H1 (cell line): Measurements from ENCODE around the gene BTRC. TPM values are rescaled to one million over a fixed set of nuclear protein-coding genes. Genes with fewer than 3 reads are reported as not detected.

Source experiments
- CTCF ChIA-PET: fragments of 300-600 bp; sonication (Branson Sonifier 250); formaldehyde crosslinking; loops from one replicate; lab custom pipeline; 2021; ENCODE audit not compliant: partially characterized antibody; lab: Charles Lee
- POLR2A ChIA-PET: fragments of 300-600 bp; sonication (Branson Sonifier 250); formaldehyde crosslinking; loops from one replicate; lab custom pipeline; 2021; ENCODE audit warnings: inconsistent platforms; ENCODE audit not compliant: partially characterized antibody; lab: Charles Lee
- DNase-seq, 2 experiments: peaks; one replicate each; pipeline versions ENCODE4 v3.0.0 to v3.0.0-alpha.2; 2010 to 2022; ENCODE audit warnings: low spot score in 2 of 2, low read depth in 1 of 2, mixed read lengths in 1 of 2
- FAIRE-seq: peaks from 2 replicates; lab custom pipeline; 2011; peaks lifted over from hg19 to GRCh38; lab: Jason Lieb, UNC
- H2AFZ ChIP-seq: 2 replicates; pipeline ENCODE4 v1.8.1; 2012; ENCODE audit warnings: low read length, inconsistent platforms
- H2AK5ac ChIP-seq: 2 replicates; pipeline ENCODE4 v1.6.1; 2013; ENCODE audit warnings: low read depth, low read length
- H2BK120ac ChIP-seq: replicated peaks from 2 replicates; pipeline ENCODE3; 2013; ENCODE audit warnings: low read depth, low read length, inconsistent platforms
- H2BK12ac ChIP-seq: 2 replicates; pipeline ENCODE4 v1.6.1; 2013; ENCODE audit warnings: low read depth, low read length
- H2BK15ac ChIP-seq: 2 replicates; pipeline ENCODE4 v1.6.1; 2013; ENCODE audit warnings: low read length
- H2BK20ac ChIP-seq: 2 replicates; pipeline ENCODE4 v1.6.1; 2013; ENCODE audit warnings: low read length
- H2BK5ac ChIP-seq: 2 replicates; pipeline ENCODE4 v1.6.1; 2013; ENCODE audit warnings: low read depth, low read length
- H3K14ac ChIP-seq: 2 replicates; pipeline ENCODE4 v1.6.1; 2013; ENCODE audit warnings: inconsistent platforms; ENCODE audit not compliant: insufficient read length
- H3K18ac ChIP-seq: 2 replicates; pipeline ENCODE4 v1.6.1; 2013; ENCODE audit warnings: low read length; ENCODE audit errors: extremely low read depth
- H3K23ac ChIP-seq: 2 replicates; pipeline ENCODE4 v1.6.1; 2013; ENCODE audit warnings: inconsistent platforms; ENCODE audit not compliant: insufficient read length
- H3K23me2 ChIP-seq: 2 replicates; pipeline ENCODE4 v1.6.1; 2013; ENCODE audit warnings: low read depth, low read length
- H3K27ac ChIP-seq: 2 replicates; pipeline ENCODE4 v1.6.1; 2011; ENCODE audit warnings: low read depth, low read length, inconsistent platforms
- H3K27me3 ChIP-seq, 4 experiments: replicated peaks in 1 of 4; 1 replicate in 1 of 4; 2 replicates in 3 of 4; pipeline versions ENCODE4 v1.6.1 to v1.8.1; 2011 to 2013; ENCODE audit warnings: low read length in 3 of 4, mild to moderate bottlenecking in 3 of 4, inconsistent platforms in 2 of 4, mixed read lengths in 2 of 4, moderate library complexity in 1 of 4; ENCODE audit not compliant: control insufficient read depth in 3 of 4, insufficient read depth in 3 of 4; ENCODE audit errors: extremely low read depth in 1 of 4
- H3K36me3 ChIP-seq, 4 experiments: 2 replicates each; pipeline versions ENCODE4 v1.6.1 to v1.8.1; 2011 to 2013; ENCODE audit warnings: mild to moderate bottlenecking in 4 of 4, low read length in 3 of 4, moderate library complexity in 2 of 4, control low read depth in 1 of 4, inconsistent platforms in 1 of 4; ENCODE audit not compliant: insufficient read depth in 4 of 4, control insufficient read depth in 2 of 4
- H3K4ac ChIP-seq: replicated peaks from 2 replicates; pipeline ENCODE3; 2013; ENCODE audit warnings: low read length, low read depth, mixed read lengths, inconsistent platforms; ENCODE audit not compliant: insufficient read length
- H3K4me1 ChIP-seq, 4 experiments: replicated peaks in 1 of 4; 1 replicate in 1 of 4; 2 replicates in 3 of 4; pipeline versions ENCODE4 v1.6.1 to v1.8.1; 2011 to 2013; ENCODE audit warnings: low read length in 3 of 4, inconsistent platforms in 2 of 4, mixed read lengths in 1 of 4; ENCODE audit not compliant: insufficient read depth in 4 of 4, control insufficient read depth in 3 of 4
- H3K4me2 ChIP-seq, 2 experiments: 2 replicates each; pipeline versions ENCODE4 v1.6.1 to v1.8.1; 2011 to 2013; ENCODE audit warnings: low read depth in 2 of 2, low read length in 2 of 2, control low read depth in 1 of 2, inconsistent platforms in 1 of 2, mild to moderate bottlenecking in 1 of 2; ENCODE audit not compliant: insufficient read depth in 1 of 2
- H3K4me3 ChIP-seq, 4 experiments: fragments of 200-600, 300-600 bp in 1 of 4; sonication (generic), shearing (Covaris generic), sonication (Bioruptor Twin) in 1 of 4; 2 replicates each; pipeline versions ENCODE4 v1.5.1 to v1.8.1; 2011 to 2016; ENCODE audit warnings: low read length in 4 of 4, low read depth in 3 of 4, control low read depth in 2 of 4, inconsistent platforms in 2 of 4, mild to moderate bottlenecking in 2 of 4, mixed read lengths in 1 of 4, moderate library complexity in 1 of 4; ENCODE audit not compliant: insufficient read depth in 2 of 4; ENCODE audit errors: extremely low read depth in 1 of 4
- H3K56ac ChIP-seq: replicated peaks from 2 replicates; pipeline ENCODE3; 2013; ENCODE audit warnings: low read depth, mild to moderate bottlenecking, mixed read lengths, low read length, inconsistent platforms; ENCODE audit not compliant: insufficient read length
- H3K79me1 ChIP-seq: 2 replicates; pipeline ENCODE4 v1.6.1; 2013; ENCODE audit warnings: low read depth, low read length, control low read depth
- H3K79me2 ChIP-seq, 2 experiments: 2 replicates each; pipeline versions ENCODE4 v1.6.1 to v1.8.1; 2012 to 2013; ENCODE audit warnings: low read length in 2 of 2, mild to moderate bottlenecking in 2 of 2, inconsistent platforms in 1 of 2; ENCODE audit not compliant: insufficient read depth in 2 of 2, control insufficient read depth in 1 of 2
- H3K9ac ChIP-seq, 4 experiments: replicated peaks in 1 of 4; 1 replicate in 1 of 4; 2 replicates in 3 of 4; pipeline versions ENCODE4 v1.6.1 to v1.8.1; 2011 to 2013; ENCODE audit warnings: low read depth in 3 of 4, low read length in 3 of 4, control low read depth in 2 of 4, mild to moderate bottlenecking in 2 of 4, moderate library complexity in 2 of 4, inconsistent platforms in 1 of 4; ENCODE audit errors: extremely low read depth in 1 of 4
- H3K9me3 ChIP-seq, 2 experiments: 2 replicates each; pipeline versions ENCODE4 v1.6.1 to v1.8.1; 2012 to 2013; ENCODE audit warnings: mild to moderate bottlenecking in 2 of 2, moderate library complexity in 2 of 2, control low read depth in 1 of 2, inconsistent platforms in 1 of 2, low read depth in 1 of 2, low read length in 1 of 2, mixed read lengths in 1 of 2; ENCODE audit not compliant: insufficient read depth in 2 of 2
- H4K20me1 ChIP-seq, 2 experiments: replicated peaks in 1 of 2; 2 replicates each; pipeline versions ENCODE3 to v1.8.1; 2011 to 2013; ENCODE audit warnings: inconsistent platforms in 2 of 2, low read length in 2 of 2, mild to moderate bottlenecking in 1 of 2; ENCODE audit not compliant: insufficient read depth in 2 of 2, control insufficient read depth in 1 of 2
- H4K5ac ChIP-seq: 2 replicates; pipeline ENCODE4 v1.6.1; 2013; ENCODE audit warnings: low read length, low read depth, mixed read lengths, inconsistent platforms; ENCODE audit not compliant: insufficient read length
- H4K8ac ChIP-seq: 2 replicates; pipeline ENCODE4 v1.8.0; 2013; ENCODE audit warnings: mild to moderate bottlenecking, moderate library complexity, low read length, inconsistent platforms; ENCODE audit not compliant: insufficient read depth; ENCODE audit errors: extremely low read depth
- H4K91ac ChIP-seq: replicated peaks from 2 replicates; pipeline ENCODE3; 2013; ENCODE audit warnings: low read length, mixed read lengths, inconsistent platforms; ENCODE audit not compliant: insufficient read length
- CHD1 ChIP-seq: IDR thresholded peaks from 2 replicates; pipeline ENCODE4 v1.6.1; 2012; ENCODE audit warnings: low read depth, low read length, improper control_type of control experiment
- CHD2 ChIP-seq: IDR thresholded peaks from 2 replicates; pipeline ENCODE4 v1.6.1; 2012; ENCODE audit warnings: low read length, improper control_type of control experiment
- CTBP2 ChIP-seq: IDR thresholded peaks from 2 replicates; pipeline ENCODE4 v1.7.0; 2011; ENCODE audit warnings: borderline replicate concordance, mild to moderate bottlenecking, moderate library complexity, mixed read lengths, low read length; ENCODE audit not compliant: insufficient read depth, insufficient read length
- EP300 ChIP-seq, 2 experiments: IDR thresholded peaks; 1 replicate in 1 of 2; 2 replicates in 1 of 2; pipeline ENCODE4 v1.6.1; 2011 to 2012; ENCODE audit warnings: low read depth in 2 of 2, low read length in 2 of 2, mild to moderate bottlenecking in 2 of 2, borderline replicate concordance in 1 of 2, inconsistent platforms in 1 of 2, moderate library complexity in 1 of 2
- GTF2F1 ChIP-seq: IDR thresholded peaks from 2 replicates; pipeline ENCODE4 v1.6.1; 2012; ENCODE audit warnings: low read depth, low read length, improper control_type of control experiment, borderline replicate concordance
- JUN ChIP-seq: IDR thresholded peaks from 2 replicates; pipeline ENCODE4 v1.6.1; 2011; ENCODE audit warnings: low read depth, mild to moderate bottlenecking, improper control_type of control experiment, low read length
- KDM4A ChIP-seq: IDR thresholded peaks from one replicate; pipeline ENCODE4 v1.7.1; 2012; ENCODE audit warnings: low read depth, mild to moderate bottlenecking, moderate library complexity, low read length, inconsistent platforms; ENCODE audit not compliant: severe bottlenecking
- POU5F1 ChIP-seq: IDR thresholded peaks from 2 replicates; pipeline ENCODE4 v1.6.1; 2011; ENCODE audit warnings: low read depth, mild to moderate bottlenecking, low read length, moderate library complexity
- WGBS, 2 experiments: shearing (Covaris generic) in 1 of 2; methylation state at CpG; one replicate each; pipeline versions ENCODE4 v1.1.6 to v1.1.7; 2013 to 2015; ENCODE audit warnings: low lambda C conversion rate in 2 of 2, mixed read lengths in 2 of 2, inconsistent platforms in 1 of 2, low coverage in 1 of 2, missing lambda C conversion rate in 1 of 2; ENCODE audit not compliant: insufficient replicate concordance in 2 of 2, insufficient coverage in 1 of 2, insufficient read length in 1 of 2; ENCODE audit errors: extremely low coverage in 1 of 2, missing lambda C conversion rate in 1 of 2; 5-methylcytosine and 5-hydroxymethylcytosine counted together
- polyA plus RNA-seq, 7 experiments: library from polyadenylated mRNA; depleted of rRNA in 3 of 7; stranded (reverse) in 5 of 7; unstranded in 2 of 7; fragments of >200 nt in 5 of 7; fragments of 200-250 nt in 2 of 7; gene quantifications; 1 replicate in 5 of 7; 2 replicates in 1 of 7; 4 replicates in 1 of 7; pipeline versions ENCODE4 v1.2.1 to v1.2.3, GENCODE V29; 2011 to 2013; ENCODE audit warnings: missing spikeins in 2 of 7, mixed read lengths in 2 of 7
- total RNA-seq: library from RNA; stranded (reverse); fragmentation: NEBNext Ultra II Directional; extraction: Animal tissue kit (Norgen Biotek cat#: 25700); gene quantifications from 2 replicates; pipeline ENCODE4 v1.2.1, GENCODE V29; 2021
- TF ChIP-seq, protein P1 (sequence below): IDR thresholded peaks from 2 replicates; pipeline ENCODE4 v1.6.1; 2012; ENCODE audit warnings: inconsistent platforms
- TF ChIP-seq, protein P2 (sequence below): IDR thresholded peaks from 2 replicates; pipeline ENCODE4 v1.6.1; 2012; ENCODE audit warnings: inconsistent platforms
- TF ChIP-seq, protein P3 (sequence below): IDR thresholded peaks from 2 replicates; pipeline ENCODE4 v1.6.1; 2012; ENCODE audit warnings: low read length, inconsistent platforms

Gene BTRC
- total and polyA plus RNA-seq, 2 of the 8 experiments (the other 6 are each of a cell fraction or from before 2014, with no cell fraction given), result 9.9 to 24.7 TPM

DNA sequence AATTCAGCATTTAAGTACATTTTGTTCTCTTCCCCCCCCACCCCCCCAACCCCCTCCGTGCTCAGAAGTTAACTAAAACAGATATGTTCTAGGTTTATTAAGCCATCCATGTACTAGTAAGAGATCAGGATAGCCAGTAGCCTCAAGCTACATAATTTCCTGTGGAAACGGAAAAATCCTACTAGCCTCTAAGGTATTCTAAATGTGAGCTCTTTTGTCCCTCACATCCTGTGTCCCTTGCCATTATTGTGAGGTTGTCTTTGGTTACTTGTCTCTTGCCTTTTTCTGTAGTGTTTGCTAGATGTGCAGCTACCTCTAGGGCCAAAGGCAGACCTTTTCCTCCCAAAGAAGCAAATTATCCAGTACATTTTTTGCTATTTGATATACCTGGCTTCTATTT is 92.1 kb downstream of the BTRC start:
- ChIA-PET POLR2A (interaction anchor here (0.7 kb wide), 1 partner anchor 11 kb away, joined by 3 read pairs; no protein-coding TSS in a partner anchor), CTCF (interaction anchor here (1.0 to 19.9 kb wide), 14 partner anchors 10 to 232 kb away, joined by 3 to 417 read pairs (median 4); no protein-coding TSS in a partner anchor)
- Histone ChIP-seq H3K27ac (no peak overlapping the region), H3K4me1 (peaks cover 0 to 5% (median 0%) of the 10 kb centered on the region in 4 experiments; a peak in 1 of 7 replicates), H2BK20ac (no peak overlapping the region), H3K27me3 (no peaks in the 10 kb centered on the region), H2BK120ac (no peak overlapping the region), H3K4ac (no peak overlapping the region), H2AK5ac (no peak overlapping the region), H3K79me2 (no peaks in the 10 kb centered on the region), H3K23me2 (no peaks in the 10 kb centered on the region), H2BK5ac (no peak overlapping the region), H3K9me3 (no peaks in the 10 kb centered on the region), H4K8ac (no peak overlapping the region), H3K36me3 (no peaks in the 10 kb centered on the region), H3K23ac (no peak overlapping the region), H3K79me1 (no peaks in the 10 kb centered on the region), H3K4me3 (no peak overlapping the region), H4K20me1 (no peaks in the 10 kb centered on the region), H3K14ac (no peak overlapping the region), H3K9ac (no peak overlapping the region), H3K56ac (no peak overlapping the region), H2BK15ac (no peak overlapping the region), H2AFZ (no peak overlapping the region), H2BK12ac (no peak overlapping the region), H4K5ac (no peak overlapping the region), H4K91ac (no peak overlapping the region), H3K18ac (no peak overlapping the region), H3K4me2 (no peak overlapping the region)
- WGBS, 2 experiments, result 62% methylated on average over 2 of the region's 2 CpGs; no CpG with 5 or more reads in 1 of the 2 experiments
- FAIRE-seq (peak; percentile 24), DNase-seq (no peak)
- no peak for TF ChIP-seq GTF2F1
- TF ChIP-seq KDM4A, result no peak
- TF ChIP-seq, protein P1, sequence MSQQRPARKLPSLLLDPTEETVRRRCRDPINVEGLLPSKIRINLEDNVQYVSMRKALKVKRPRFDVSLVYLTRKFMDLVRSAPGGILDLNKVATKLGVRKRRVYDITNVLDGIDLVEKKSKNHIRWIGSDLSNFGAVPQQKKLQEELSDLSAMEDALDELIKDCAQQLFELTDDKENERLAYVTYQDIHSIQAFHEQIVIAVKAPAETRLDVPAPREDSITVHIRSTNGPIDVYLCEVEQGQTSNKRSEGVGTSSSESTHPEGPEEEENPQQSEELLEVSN, result no peak
- TF ChIP-seq, protein P2, sequence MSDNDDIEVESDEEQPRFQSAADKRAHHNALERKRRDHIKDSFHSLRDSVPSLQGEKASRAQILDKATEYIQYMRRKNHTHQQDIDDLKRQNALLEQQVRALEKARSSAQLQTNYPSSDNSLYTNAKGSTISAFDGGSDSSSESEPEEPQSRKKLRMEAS, result no peak
- no peak for TF ChIP-seq CHD2
- no peak for TF ChIP-seq JUN
- TF ChIP-seq CHD1, result no peak
- no peak for TF ChIP-seq EP300 (IDR thresholded peaks at IDR 0.05; ENCODE audit: borderline replicate concordance in 1 of 2, low read depth in 2 of 2, low read length in 2 of 2)
- TF ChIP-seq POU5F1, result no peak
- TF ChIP-seq CTBP2, result no peak
- TF ChIP-seq, protein P3, sequence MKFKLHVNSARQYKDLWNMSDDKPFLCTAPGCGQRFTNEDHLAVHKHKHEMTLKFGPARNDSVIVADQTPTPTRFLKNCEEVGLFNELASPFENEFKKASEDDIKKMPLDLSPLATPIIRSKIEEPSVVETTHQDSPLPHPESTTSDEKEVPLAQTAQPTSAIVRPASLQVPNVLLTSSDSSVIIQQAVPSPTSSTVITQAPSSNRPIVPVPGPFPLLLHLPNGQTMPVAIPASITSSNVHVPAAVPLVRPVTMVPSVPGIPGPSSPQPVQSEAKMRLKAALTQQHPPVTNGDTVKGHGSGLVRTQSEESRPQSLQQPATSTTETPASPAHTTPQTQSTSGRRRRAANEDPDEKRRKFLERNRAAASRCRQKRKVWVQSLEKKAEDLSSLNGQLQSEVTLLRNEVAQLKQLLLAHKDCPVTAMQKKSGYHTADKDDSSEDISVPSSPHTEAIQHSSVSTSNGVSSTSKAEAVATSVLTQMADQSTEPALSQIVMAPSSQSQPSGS, result no peak
